Neutrophil (primary cell): ENCODE results near the gene PRDM16.

Source experiments
- H3K27ac ChIP-seq: fragments of 200-600 bp; sonication (generic); 2 replicates; pipeline ENCODE4 v1.5.1; 2016; ENCODE audit warnings: mild to moderate bottlenecking, moderate library complexity
- H3K27me3 ChIP-seq: fragments of 200-600 bp; sonication (generic); 2 replicates; pipeline ENCODE4 v1.6.0; 2016; ENCODE audit warnings: mild to moderate bottlenecking
- H3K36me3 ChIP-seq: fragments of 200-600 bp; sonication (generic); 2 replicates; pipeline ENCODE4 v1.5.1; 2017
- H3K4me1 ChIP-seq, 2 experiments: fragments of 200-600 bp in 1 of 2; sonication (generic) in 1 of 2; 1 replicate in 1 of 2; 2 replicates in 1 of 2; pipeline versions ENCODE4 v1.5.1 to v1.6.1; 2013 to 2016; ENCODE audit warnings: low read depth in 1 of 2, low read length in 1 of 2, mild to moderate bottlenecking in 1 of 2, moderate library complexity in 1 of 2; ENCODE audit not compliant: control insufficient read depth in 1 of 2, insufficient read depth in 1 of 2
- H3K4me3 ChIP-seq, 2 experiments: fragments of 200-600 bp in 1 of 2; sonication (generic) in 1 of 2; 1 replicate in 1 of 2; 2 replicates in 1 of 2; pipeline ENCODE4 v1.5.1; 2013 to 2016; ENCODE audit warnings: low read depth in 1 of 2, low read length in 1 of 2, mild to moderate bottlenecking in 1 of 2, moderate library complexity in 1 of 2
- H3K9me3 ChIP-seq: fragments of 200-600 bp; sonication (generic); 2 replicates; pipeline ENCODE4 v1.5.1; 2016
- CTCF ChIP-seq: fragments of 200-600 bp; sonication (generic); IDR thresholded peaks from 2 replicates; pipeline ENCODE4 v1.5.1; 2016; ENCODE audit warnings: antibody characterized with exemption

The PRDM16 gene

GRCh38 chr1:3451994-3452865 lies 383.2 kb downstream of the PRDM16 start:
- no peaks in the 10 kb centered on the region for H3K36me3 ChIP-seq
- TF ChIP-seq CTCF: no peak
- no peaks in the 10 kb centered on the region for H3K9me3 ChIP-seq
- peaks cover 4 to 14% of the 10 kb centered on the region in 2 experiments for H3K4me1 ChIP-seq
- H3K27me3 ChIP-seq: peaks cover 79% of the 10 kb centered on the region
- H3K4me3 ChIP-seq: no peak overlapping the region
- no peak overlapping the region for H3K27ac ChIP-seq

GRCh38 chr1:3452866-3453175 lies 383.8 kb downstream of the PRDM16 start:
- Histone ChIP-seq H3K4me3 (no peak overlapping the region), H3K9me3 (no peaks in the 10 kb centered on the region), H3K27ac (no peak overlapping the region), H3K4me1 (peaks cover 4 to 14% of the 10 kb centered on the region in 2 experiments), H3K36me3 (no peaks in the 10 kb centered on the region), H3K27me3 (peaks cover 85% of the 10 kb centered on the region)
- TF ChIP-seq CTCF: no peak

- H3K36me3 ChIP-seq: no peaks in the 10 kb centered on the region
- no peaks in the 10 kb centered on the region for H3K9me3 ChIP-seq
- H3K4me1 ChIP-seq: peaks cover 4 to 14% of the 10 kb centered on the region in 2 experiments
- H3K27me3 ChIP-seq: peaks cover 88% of the 10 kb centered on the region
- no peak overlapping the region for H3K4me3 ChIP-seq
- TF ChIP-seq CTCF: peak; percentile 70
- no peak overlapping the region for H3K27ac ChIP-seq
Observed at GRCh38 chr1:3453203-3453761, 384.3 kb downstream of the PRDM16 start.

- peaks cover 4 to 14% of the 10 kb centered on the region in 2 experiments for H3K4me1 ChIP-seq
- H3K27ac ChIP-seq: no peak within 1 kb of the TSS
- no peak for TF ChIP-seq CTCF
- H3K27me3 ChIP-seq: peaks cover 95% of the 10 kb centered on the region
- no peaks in the 10 kb centered on the region for H3K36me3 ChIP-seq
- H3K4me3 ChIP-seq: peak within 1 kb of the TSS in 1 of 2 experiments; percentile 44
- H3K9me3 ChIP-seq: no peaks in the 10 kb centered on the region
Observed at GRCh38 chr1:3453891-3454810, 385.1 kb downstream of the PRDM16 start, which contains the start of gene ARHGEF16. ARHGEF16 (plus strand) TSS chr1:3454665; CDS start chr1:3463085, 8,420 bp downstream.

- Histone ChIP-seq H3K27me3 (peaks cover 90% of the 10 kb centered on the region), H3K4me1 (peaks cover 4 to 14% of the 10 kb centered on the region in 2 experiments), H3K9me3 (no peaks in the 10 kb centered on the region), H3K36me3 (no peaks in the 10 kb centered on the region), H3K4me3 (peak overlapping the region in 1 of 2 experiments; percentile 44), H3K27ac (no peak overlapping the region)
- TF ChIP-seq CTCF: no peak
Observed at GRCh38 chr1:3454811-3455618, 386.0 kb downstream of the PRDM16 start.
